Liver (tissue), 9 donors: ENCODE results near the gene MAP4K4. TPM values are rescaled to one million over a fixed set of nuclear protein-coding genes. Genes with fewer than 3 reads are reported as not detected.

ENCODE experiments used
- DNase-seq: peaks from one replicate; pipeline ENCODE4 v3.0.0-alpha.2; 2017; ENCODE audit warnings: low spot score
- H3K27ac ChIP-seq, 2 donors: one replicate each; pipeline ENCODE4 v1.7.0; 2013; ENCODE audit warnings: inconsistent platforms in 2 of 2, low read length in 2 of 2, control low read depth in 1 of 2, low read depth in 1 of 2, mild to moderate bottlenecking in 1 of 2
- H3K27me3 ChIP-seq, 4 donors: one replicate each; pipeline versions ENCODE4 v1.6.1 to v1.7.0; 2013; ENCODE audit warnings: low read length in 3 of 4, inconsistent platforms in 1 of 4, mild to moderate bottlenecking in 1 of 4, moderate library complexity in 1 of 4; ENCODE audit not compliant: control insufficient read depth in 4 of 4, insufficient read depth in 4 of 4
- H3K36me3 ChIP-seq, 4 donors: one replicate each; pipeline versions ENCODE4 v1.6.1 to v1.7.0; 2013; ENCODE audit warnings: low read length in 3 of 4, mild to moderate bottlenecking in 3 of 4, low read depth in 1 of 4, moderate library complexity in 1 of 4; ENCODE audit not compliant: control insufficient read depth in 4 of 4, insufficient read depth in 3 of 4
- H3K4me1 ChIP-seq, 4 donors: one replicate each; pipeline versions ENCODE4 v1.6.1 to v1.7.0; 2013; ENCODE audit warnings: low read length in 3 of 4, mild to moderate bottlenecking in 3 of 4, moderate library complexity in 1 of 4; ENCODE audit not compliant: control insufficient read depth in 4 of 4, insufficient read depth in 4 of 4
- H3K4me3 ChIP-seq, 3 donors: one replicate each; pipeline versions ENCODE4 v1.6.1 to v1.7.0; 2013; ENCODE audit warnings: low read length in 3 of 3, control low read depth in 1 of 3, low read depth in 1 of 3, mild to moderate bottlenecking in 1 of 3
- H3K9ac ChIP-seq, 2 donors: one replicate each; pipeline ENCODE4 v1.7.0; 2013; ENCODE audit warnings: low read length in 2 of 2, mild to moderate bottlenecking in 2 of 2, moderate library complexity in 2 of 2, control low read depth in 1 of 2, low read depth in 1 of 2
- H3K9me3 ChIP-seq, 4 donors: one replicate each; pipeline versions ENCODE4 v1.6.1 to v1.7.0; 2013; ENCODE audit warnings: low read length in 3 of 4; ENCODE audit not compliant: control insufficient read depth in 4 of 4
- EGR1 ChIP-seq, 2 donors: IDR thresholded peaks; 2 replicates each; pipeline ENCODE4 v1.6.1; 2016 to 2018; ENCODE audit warnings: antibody characterized with exemption in 2 of 2, low read depth in 2 of 2
- FOXA1 ChIP-seq: IDR thresholded peaks from 2 replicates; pipeline ENCODE4 v1.6.1; 2016; ENCODE audit warnings: antibody characterized with exemption
- GABPA ChIP-seq, 2 donors: IDR thresholded peaks in 1 of 2; conservative IDR thresholded peaks in 1 of 2; 2 replicates each; pipeline ENCODE4 v1.6.1; 2016; ENCODE audit warnings: antibody characterized with exemption in 2 of 2, mild to moderate bottlenecking in 1 of 2, moderate library complexity in 1 of 2
- HNF4A ChIP-seq, 2 donors: conservative IDR thresholded peaks; 2 replicates each; pipeline ENCODE4 v1.6.1; 2016; ENCODE audit warnings: antibody characterized with exemption in 2 of 2, mild to moderate bottlenecking in 2 of 2
- HNF4G ChIP-seq: IDR thresholded peaks from 2 replicates; pipeline ENCODE4 v1.6.1; 2016; ENCODE audit warnings: antibody characterized with exemption
- JUND ChIP-seq, 2 donors: IDR thresholded peaks; 2 replicates each; pipeline ENCODE4 v1.6.1; 2016; ENCODE audit warnings: antibody characterized with exemption in 2 of 2
- MAX ChIP-seq: IDR thresholded peaks from 2 replicates; pipeline ENCODE4 v1.6.1; 2016; ENCODE audit warnings: antibody characterized with exemption
- NR2F2 ChIP-seq: IDR thresholded peaks from 2 replicates; pipeline ENCODE4 v1.6.1; 2016; ENCODE audit warnings: antibody characterized with exemption
- RAD21 ChIP-seq, 2 donors: IDR thresholded peaks; 2 replicates each; pipeline ENCODE4 v1.6.1; 2016; ENCODE audit warnings: antibody characterized with exemption in 2 of 2, mild to moderate bottlenecking in 2 of 2
- RXRA ChIP-seq, 2 donors: IDR thresholded peaks; 2 replicates each; pipeline ENCODE4 v1.6.1; 2017 to 2018; ENCODE audit warnings: antibody characterized with exemption in 2 of 2, mild to moderate bottlenecking in 1 of 2
- SP1 ChIP-seq: IDR thresholded peaks from 2 replicates; pipeline ENCODE4 v1.6.1; 2018; ENCODE audit warnings: antibody characterized with exemption, mild to moderate bottlenecking
- TAF1 ChIP-seq: conservative IDR thresholded peaks from 2 replicates; pipeline ENCODE4 v1.6.1; 2016; ENCODE audit warnings: antibody characterized with exemption, mild to moderate bottlenecking
- YY1 ChIP-seq: IDR thresholded peaks from 2 replicates; pipeline ENCODE4 v1.6.1; 2016; ENCODE audit warnings: antibody characterized with exemption, mild to moderate bottlenecking
- ZBTB33 ChIP-seq: IDR thresholded peaks from 2 replicates; pipeline ENCODE4 v1.6.1; 2016; ENCODE audit warnings: antibody characterized with exemption
- whole genome bisulfite sequencing: extraction: QIAGEN DNeasy Blood & Tissue Kit; methylation state at CpG from one replicate; pipeline ENCODE4 v1.1.7; 2013; 5-methylcytosine and 5-hydroxymethylcytosine counted together
- polyA plus RNA-seq, 2 donors: library from polyadenylated mRNA; stranded (reverse) in 1 of 2; unstranded in 1 of 2; fragments of 200-250 nt in 1 of 2; fragments of >200 nt in 1 of 2; fragmentation: Nextera tagmentation in 1 of 2; extraction: Ambion mirVana in 1 of 2; gene quantifications; one replicate each; pipeline versions ENCODE4 v1.2.1 to v1.2.3, GENCODE V29; 2013 to 2015
- total RNA-seq, 2 donors: library from RNA; depleted of rRNA; stranded (reverse); fragments of >200 nt; gene quantifications; one replicate each; pipeline ENCODE4 v1.2.3, GENCODE V29; 2014
- TF ChIP-seq, protein P1 (sequence below): fragments of 150-350 bp; IDR thresholded peaks from 2 replicates; pipeline ENCODE4 v1.5.1; 2017; ENCODE audit warnings: improper control_type of control experiment, low read depth, low read length; ENCODE audit not compliant: missing input control
- TF ChIP-seq, protein P2 (sequence below): IDR thresholded peaks from 2 replicates; pipeline ENCODE4 v1.6.1; 2016; ENCODE audit warnings: antibody characterized with exemption, mild to moderate bottlenecking
- TF ChIP-seq, protein P3 (sequence below): IDR thresholded peaks from 2 replicates; pipeline ENCODE4 v1.6.1; 2016; ENCODE audit warnings: antibody characterized with exemption
- donor health status: healthy.
- donor health status: healthy.
- donor health status: healthy.
- donor health status: healthy.
- donor health status: healthy.

Gene MAP4K4
- total and polyA plus RNA-seq, 4 donors = 9.1 to 40.0 (median 23.6) TPM

DNA sequence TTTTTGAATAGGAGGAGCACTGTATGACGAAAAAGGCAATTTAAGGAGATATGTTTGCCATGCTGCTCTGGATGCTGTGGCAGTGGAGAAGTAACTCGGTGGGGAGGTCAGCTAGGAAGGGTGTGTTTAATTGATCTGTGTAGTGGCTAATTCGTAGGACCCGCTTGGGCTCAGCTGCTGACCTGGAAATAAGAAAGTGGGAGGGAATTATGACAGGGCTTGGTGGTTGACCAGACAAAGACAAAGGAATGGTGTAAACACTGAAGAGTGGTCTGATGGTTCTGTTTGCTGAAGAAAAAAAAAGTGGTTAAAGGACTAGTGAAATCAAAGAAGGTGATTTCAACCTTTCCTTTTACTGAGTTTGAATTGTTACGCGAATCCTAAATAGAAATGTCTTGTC is 146.0 kb downstream of the MAP4K4 start:
- no peak overlapping the region for H3K9ac ChIP-seq
- H3K9me3 ChIP-seq = no peaks in the 10 kb centered on the region
- H3K4me1 ChIP-seq = peaks cover 5 to 25% (median 16%) of the 10 kb centered on the region in 4 donors
- 85% methylated on average over 6 of the region's 6 CpGs for WGBS
- H3K36me3 ChIP-seq = peaks cover 2 to 42% (median 27%) of the 10 kb centered on the region in 4 donors
- TF ChIP-seq GABPA (IDR thresholded peaks at IDR 0.05 in 1 of 2, conservative IDR thresholded peaks at IDR 0.05 in 1 of 2) (no peak), RAD21 (IDR thresholded peaks at IDR 0.05) (no peak), EGR1 (IDR thresholded peaks at IDR 0.05; ENCODE audit: low read depth in 2 of 2) (no peak), HNF4G (no peak), NR2F2 (no peak), SP1 (no peak), ZBTB33 (no peak), YY1 (no peak), TAF1 (no peak), RXRA (IDR thresholded peaks at IDR 0.05) (no peak), HNF4A (conservative IDR thresholded peaks at IDR 0.05) (no peak), MAX (no peak), FOXA1 (no peak), JUND (IDR thresholded peaks at IDR 0.05) (no peak)
- TF ChIP-seq, protein P1, sequence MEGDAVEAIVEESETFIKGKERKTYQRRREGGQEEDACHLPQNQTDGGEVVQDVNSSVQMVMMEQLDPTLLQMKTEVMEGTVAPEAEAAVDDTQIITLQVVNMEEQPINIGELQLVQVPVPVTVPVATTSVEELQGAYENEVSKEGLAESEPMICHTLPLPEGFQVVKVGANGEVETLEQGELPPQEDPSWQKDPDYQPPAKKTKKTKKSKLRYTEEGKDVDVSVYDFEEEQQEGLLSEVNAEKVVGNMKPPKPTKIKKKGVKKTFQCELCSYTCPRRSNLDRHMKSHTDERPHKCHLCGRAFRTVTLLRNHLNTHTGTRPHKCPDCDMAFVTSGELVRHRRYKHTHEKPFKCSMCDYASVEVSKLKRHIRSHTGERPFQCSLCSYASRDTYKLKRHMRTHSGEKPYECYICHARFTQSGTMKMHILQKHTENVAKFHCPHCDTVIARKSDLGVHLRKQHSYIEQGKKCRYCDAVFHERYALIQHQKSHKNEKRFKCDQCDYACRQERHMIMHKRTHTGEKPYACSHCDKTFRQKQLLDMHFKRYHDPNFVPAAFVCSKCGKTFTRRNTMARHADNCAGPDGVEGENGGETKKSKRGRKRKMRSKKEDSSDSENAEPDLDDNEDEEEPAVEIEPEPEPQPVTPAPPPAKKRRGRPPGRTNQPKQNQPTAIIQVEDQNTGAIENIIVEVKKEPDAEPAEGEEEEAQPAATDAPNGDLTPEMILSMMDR = no peak
- TF ChIP-seq, protein P2, sequence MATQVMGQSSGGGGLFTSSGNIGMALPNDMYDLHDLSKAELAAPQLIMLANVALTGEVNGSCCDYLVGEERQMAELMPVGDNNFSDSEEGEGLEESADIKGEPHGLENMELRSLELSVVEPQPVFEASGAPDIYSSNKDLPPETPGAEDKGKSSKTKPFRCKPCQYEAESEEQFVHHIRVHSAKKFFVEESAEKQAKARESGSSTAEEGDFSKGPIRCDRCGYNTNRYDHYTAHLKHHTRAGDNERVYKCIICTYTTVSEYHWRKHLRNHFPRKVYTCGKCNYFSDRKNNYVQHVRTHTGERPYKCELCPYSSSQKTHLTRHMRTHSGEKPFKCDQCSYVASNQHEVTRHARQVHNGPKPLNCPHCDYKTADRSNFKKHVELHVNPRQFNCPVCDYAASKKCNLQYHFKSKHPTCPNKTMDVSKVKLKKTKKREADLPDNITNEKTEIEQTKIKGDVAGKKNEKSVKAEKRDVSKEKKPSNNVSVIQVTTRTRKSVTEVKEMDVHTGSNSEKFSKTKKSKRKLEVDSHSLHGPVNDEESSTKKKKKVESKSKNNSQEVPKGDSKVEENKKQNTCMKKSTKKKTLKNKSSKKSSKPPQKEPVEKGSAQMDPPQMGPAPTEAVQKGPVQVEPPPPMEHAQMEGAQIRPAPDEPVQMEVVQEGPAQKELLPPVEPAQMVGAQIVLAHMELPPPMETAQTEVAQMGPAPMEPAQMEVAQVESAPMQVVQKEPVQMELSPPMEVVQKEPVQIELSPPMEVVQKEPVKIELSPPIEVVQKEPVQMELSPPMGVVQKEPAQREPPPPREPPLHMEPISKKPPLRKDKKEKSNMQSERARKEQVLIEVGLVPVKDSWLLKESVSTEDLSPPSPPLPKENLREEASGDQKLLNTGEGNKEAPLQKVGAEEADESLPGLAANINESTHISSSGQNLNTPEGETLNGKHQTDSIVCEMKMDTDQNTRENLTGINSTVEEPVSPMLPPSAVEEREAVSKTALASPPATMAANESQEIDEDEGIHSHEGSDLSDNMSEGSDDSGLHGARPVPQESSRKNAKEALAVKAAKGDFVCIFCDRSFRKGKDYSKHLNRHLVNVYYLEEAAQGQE = no peak
- TF ChIP-seq, protein P3, sequence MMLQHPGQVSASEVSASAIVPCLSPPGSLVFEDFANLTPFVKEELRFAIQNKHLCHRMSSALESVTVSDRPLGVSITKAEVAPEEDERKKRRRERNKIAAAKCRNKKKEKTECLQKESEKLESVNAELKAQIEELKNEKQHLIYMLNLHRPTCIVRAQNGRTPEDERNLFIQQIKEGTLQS = no peak
- no peak for DNase-seq
- no peak overlapping the region for H3K4me3 ChIP-seq
- no peaks in the 10 kb centered on the region for H3K27me3 ChIP-seq
- no peak overlapping the region for H3K27ac ChIP-seq
